Raji (cell line): Measurements from ENCODE around the gene SCGB3A1.

ENCODE experiments used
- POLR2A ChIP-seq: IDR thresholded peaks from 2 replicates; pipeline ENCODE4 v1.6.1; 2011; ENCODE audit warnings: low read depth, low read length, control low read depth; ENCODE audit not compliant: insufficient read depth

SCGB3A1 gene

GRCh38 chr5:180628827-180629750, 37.8 kb upstream of the SCGB3A1 start:
- no peak for TF ChIP-seq POLR2A

- no peak for TF ChIP-seq POLR2A
These were observed 36.9 kb upstream of the SCGB3A1 start for GRCh38 chr5:180628211-180628610.

- no peak for TF ChIP-seq POLR2A
These were observed 36.3 kb upstream of the SCGB3A1 start for GRCh38 chr5:180627386-180628120.

- TF ChIP-seq POLR2A: no peak
These were observed 35.5 kb upstream of the SCGB3A1 start for GRCh38 chr5:180626661-180627385.

GRCh38 chr5:180625791-180626660, 34.7 kb upstream of the SCGB3A1 start:
- TF ChIP-seq POLR2A: no peak

- no peak for TF ChIP-seq POLR2A
These were observed 34.0 kb upstream of the SCGB3A1 start for GRCh38 chr5:180625125-180625790.

GRCh38 chr5:180624587-180624986, 33.3 kb upstream of the SCGB3A1 start:
- TF ChIP-seq POLR2A: no peak

- no peak for TF ChIP-seq POLR2A
These were observed 32.5 kb upstream of the SCGB3A1 start for GRCh38 chr5:180623844-180624243.

GRCh38 chr5:180623411-180623834, 32.1 kb upstream of the SCGB3A1 start:
- TF ChIP-seq POLR2A: no peak

- TF ChIP-seq POLR2A: no peak
These were observed 31.6 kb upstream of the SCGB3A1 start for GRCh38 chr5:180622910-180623309.

- no peak for TF ChIP-seq POLR2A
These were observed 30.0 kb upstream of the SCGB3A1 start for GRCh38 chr5:180621311-180621710.

GRCh38 chr5:180620014-180620413, 28.7 kb upstream of the SCGB3A1 start:
- TF ChIP-seq POLR2A: no peak

GRCh38 chr5:180619563-180619915, 28.2 kb upstream of the SCGB3A1 start:
- TF ChIP-seq POLR2A: no peak
